ENCODE measurements around the gene CPAMD8.

DNA sequence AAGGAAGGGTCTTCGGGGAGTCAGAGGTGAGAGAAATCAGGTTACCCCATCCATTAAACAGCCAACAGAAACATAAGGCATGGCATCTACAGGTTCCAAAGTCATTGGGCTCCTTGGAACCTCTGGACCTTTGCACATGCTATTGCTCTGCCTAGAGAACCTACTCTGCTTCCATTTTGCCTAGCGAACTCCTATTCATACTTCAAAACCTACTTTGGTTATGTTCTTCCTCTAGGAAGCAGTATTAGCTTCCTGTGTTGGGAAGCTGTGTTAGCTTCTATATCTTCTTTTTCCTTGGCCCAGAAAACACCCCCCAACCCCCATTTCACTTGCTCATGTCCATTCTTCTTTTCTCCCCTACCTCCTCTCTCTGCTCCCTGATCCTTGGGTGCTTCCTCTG is 98.3 kb downstream of the CPAMD8 start:
- TF ChIP-seq EZH2 (IDR thresholded peaks at IDR 0.05; ENCODE audit: borderline replicate concordance, insufficient read depth, low read depth, low read length, poor library complexity, severe bottlenecking), result no peak
- TF ChIP-seq, protein P1, sequence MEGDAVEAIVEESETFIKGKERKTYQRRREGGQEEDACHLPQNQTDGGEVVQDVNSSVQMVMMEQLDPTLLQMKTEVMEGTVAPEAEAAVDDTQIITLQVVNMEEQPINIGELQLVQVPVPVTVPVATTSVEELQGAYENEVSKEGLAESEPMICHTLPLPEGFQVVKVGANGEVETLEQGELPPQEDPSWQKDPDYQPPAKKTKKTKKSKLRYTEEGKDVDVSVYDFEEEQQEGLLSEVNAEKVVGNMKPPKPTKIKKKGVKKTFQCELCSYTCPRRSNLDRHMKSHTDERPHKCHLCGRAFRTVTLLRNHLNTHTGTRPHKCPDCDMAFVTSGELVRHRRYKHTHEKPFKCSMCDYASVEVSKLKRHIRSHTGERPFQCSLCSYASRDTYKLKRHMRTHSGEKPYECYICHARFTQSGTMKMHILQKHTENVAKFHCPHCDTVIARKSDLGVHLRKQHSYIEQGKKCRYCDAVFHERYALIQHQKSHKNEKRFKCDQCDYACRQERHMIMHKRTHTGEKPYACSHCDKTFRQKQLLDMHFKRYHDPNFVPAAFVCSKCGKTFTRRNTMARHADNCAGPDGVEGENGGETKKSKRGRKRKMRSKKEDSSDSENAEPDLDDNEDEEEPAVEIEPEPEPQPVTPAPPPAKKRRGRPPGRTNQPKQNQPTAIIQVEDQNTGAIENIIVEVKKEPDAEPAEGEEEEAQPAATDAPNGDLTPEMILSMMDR (IDR thresholded peaks at IDR 0.05), result no peak
